Activated T-cell treated with anti-CD3 and anti-CD28 coated beads, Interleukin-2, amount 50 U/mL, for 4 hours (primary cell): ENCODE measurements around the gene TIGAR. TPM values are rescaled to one million over a fixed set of nuclear protein-coding genes. Genes with fewer than 3 reads are reported as not detected.

Experiments
- ATAC-seq, 2 donors: fragments of 200-7000 bp; cut with Tn5 transposase; one replicate each; pipeline ENCODE4 v1.10.0; 2021
- DNase-seq: peaks from one replicate; pipeline ENCODE4 v3.0.0-alpha.2; 2020
- H3K27me3 Mint-ChIP-seq: one replicate; pipeline ENCODE4 v1.8.0; 2021; ENCODE audit warnings: low read depth, mixed read lengths
- H3K36me3 Mint-ChIP-seq: one replicate; pipeline ENCODE4 v1.8.0; 2022; ENCODE audit warnings: mixed read lengths; ENCODE audit not compliant: insufficient read depth
- H3K4me1 Mint-ChIP-seq: one replicate; pipeline ENCODE4 v1.8.0; 2021; ENCODE audit warnings: low read depth, mixed read lengths
- H3K4me3 Mint-ChIP-seq: one replicate; pipeline ENCODE4 v1.8.0; 2021; ENCODE audit warnings: mild to moderate bottlenecking, moderate library complexity, mixed read lengths
- H3K9me3 Mint-ChIP-seq: one replicate; pipeline ENCODE4 v1.8.0; 2021; ENCODE audit warnings: mixed read lengths
- total RNA-seq, 3 donors: library from RNA; stranded (reverse); gene quantifications; one replicate each; pipeline ENCODE4 v1.2.1, GENCODE V29; 2021

Gene TIGAR
- total RNA-seq, 3 donors from 2014 or later = 12.3 to 21.3 (median 17.8) TPM

GRCh38 chr12:4278329-4279197 lies 42.5 kb upstream of the TIGAR start:
- H3K4me3 Mint-ChIP-seq = peak overlapping the region; percentile 98

GRCh38 chr12:4279198-4279690 lies 41.8 kb upstream of the TIGAR start:
- no peaks in the 10 kb centered on the region for H3K27me3 Mint-ChIP-seq
- H3K36me3 Mint-ChIP-seq = peaks cover 66% of the 10 kb centered on the region
- H3K9me3 Mint-ChIP-seq = no peaks in the 10 kb centered on the region
- ATAC-seq = no peak
- DNase-seq = no peak
- peaks cover 75% of the 10 kb centered on the region for H3K4me1 Mint-ChIP-seq
- H3K4me3 Mint-ChIP-seq = peak overlapping the region; percentile 98

More at GRCh38 chr12:4278329-4279197, 42.5 kb upstream of the TIGAR start:
- no peak for DNase-seq
- Mint-ChIP-seq H3K4me1 (peaks cover 70% of the 10 kb centered on the region), H3K36me3 (peaks cover 61% of the 10 kb centered on the region), H3K9me3 (no peaks in the 10 kb centered on the region), H3K27me3 (no peaks in the 10 kb centered on the region)
- ATAC-seq = no peak

DNA sequence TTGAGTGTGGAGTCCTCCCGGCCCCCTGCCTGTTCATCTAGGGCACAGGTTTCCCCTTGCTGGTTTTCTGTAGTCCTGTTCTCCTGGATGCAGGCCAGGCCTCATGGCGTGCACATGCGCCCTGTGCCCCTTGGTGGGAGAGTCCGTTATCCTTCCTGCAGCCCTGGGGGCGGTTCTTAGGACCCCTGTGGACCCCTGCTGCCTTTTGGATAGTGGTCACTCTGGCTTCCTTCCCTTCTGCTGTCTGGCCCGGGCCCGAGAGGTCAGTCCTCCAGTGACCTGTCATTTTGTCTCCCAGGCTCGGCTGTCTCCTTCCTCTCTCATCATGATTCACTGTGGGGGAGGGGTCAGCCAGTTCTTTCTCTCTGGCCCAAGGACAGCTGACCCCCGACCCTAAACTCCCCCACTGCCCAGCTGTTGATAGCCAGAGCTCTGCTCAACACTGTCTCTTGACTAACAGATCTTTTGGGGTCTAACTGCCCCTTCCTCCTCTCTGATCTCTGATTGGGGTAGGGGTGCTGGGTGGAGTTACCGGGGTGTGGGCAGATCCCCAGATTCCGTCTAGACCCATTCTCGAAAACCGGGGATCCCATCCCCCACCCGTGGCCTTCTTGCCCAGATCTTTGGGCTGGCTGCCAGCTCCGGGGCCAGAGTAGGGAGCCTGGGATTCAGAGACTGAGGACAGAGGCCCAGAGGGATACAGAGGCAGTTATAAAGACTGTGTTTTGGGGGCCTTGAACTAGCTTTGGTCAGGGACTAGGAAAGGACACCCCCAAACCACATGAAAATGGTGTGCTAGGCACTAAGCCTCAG lies 40.5 kb upstream of the TIGAR start:
- peaks cover 74% of the 10 kb centered on the region for H3K36me3 Mint-ChIP-seq
- H3K4me3 Mint-ChIP-seq = peak overlapping the region; percentile 65
- ATAC-seq (no peak), DNase-seq (no peak)
- no peaks in the 10 kb centered on the region for H3K27me3 Mint-ChIP-seq
- peaks cover 82% of the 10 kb centered on the region for H3K4me1 Mint-ChIP-seq
- no peaks in the 10 kb centered on the region for H3K9me3 Mint-ChIP-seq

- DNase-seq = no peak
- Mint-ChIP-seq H3K27me3 (no peaks in the 10 kb centered on the region), H3K9me3 (no peaks in the 10 kb centered on the region), H3K4me3 (no peak overlapping the region), H3K4me1 (peaks cover 87% of the 10 kb centered on the region), H3K36me3 (peaks cover 74% of the 10 kb centered on the region)
- ATAC-seq = no peak
Measured at GRCh38 chr12:4281173-4281654, 39.8 kb upstream of the TIGAR start.

DNA sequence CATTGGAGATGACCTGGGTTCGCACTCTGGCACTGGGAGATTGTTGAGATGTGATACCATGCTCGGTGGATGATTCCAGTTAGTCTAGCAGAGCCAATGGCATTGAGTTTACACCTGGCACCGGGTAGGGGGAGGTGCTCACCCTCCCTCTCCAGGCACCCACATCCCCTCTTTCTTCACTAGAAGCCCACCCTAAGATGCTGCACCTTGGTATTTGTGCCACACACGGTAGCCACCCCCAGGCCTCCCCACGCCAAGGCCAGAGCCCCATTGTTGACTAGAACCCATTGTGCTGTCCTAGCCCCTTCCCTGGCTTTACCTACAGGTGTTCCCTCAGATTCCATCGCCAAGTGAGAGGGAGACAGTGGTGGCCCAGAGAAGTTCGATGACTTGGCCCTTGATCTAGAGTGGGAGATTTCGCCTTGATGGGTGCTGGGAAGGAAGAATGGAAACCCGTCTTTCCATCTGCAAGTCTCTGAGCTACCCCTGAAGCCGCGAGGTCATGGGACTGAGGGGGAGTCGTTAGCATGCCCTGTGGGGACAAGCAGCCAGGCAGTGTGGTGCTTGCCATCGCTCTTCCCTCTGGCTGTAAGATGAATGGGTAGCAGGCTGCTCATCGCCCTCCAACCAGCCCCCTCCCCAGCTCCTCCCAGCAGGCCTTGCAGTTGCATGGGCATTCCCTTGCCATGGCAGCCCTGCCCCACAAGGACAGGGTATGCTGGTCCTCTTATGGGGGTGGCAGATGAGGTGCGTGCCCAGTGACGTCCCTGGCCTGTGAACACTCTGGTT lies 38.7 kb upstream of the TIGAR start:
- DNase-seq (no peak), ATAC-seq (peak in 1 of 2 donors; percentile 8)
- no peaks in the 10 kb centered on the region for H3K27me3 Mint-ChIP-seq
- H3K4me1 Mint-ChIP-seq = peaks cover 89% of the 10 kb centered on the region
- H3K36me3 Mint-ChIP-seq = peaks cover 74% of the 10 kb centered on the region
- H3K9me3 Mint-ChIP-seq = no peaks in the 10 kb centered on the region
- H3K4me3 Mint-ChIP-seq = no peak overlapping the region

DNA sequence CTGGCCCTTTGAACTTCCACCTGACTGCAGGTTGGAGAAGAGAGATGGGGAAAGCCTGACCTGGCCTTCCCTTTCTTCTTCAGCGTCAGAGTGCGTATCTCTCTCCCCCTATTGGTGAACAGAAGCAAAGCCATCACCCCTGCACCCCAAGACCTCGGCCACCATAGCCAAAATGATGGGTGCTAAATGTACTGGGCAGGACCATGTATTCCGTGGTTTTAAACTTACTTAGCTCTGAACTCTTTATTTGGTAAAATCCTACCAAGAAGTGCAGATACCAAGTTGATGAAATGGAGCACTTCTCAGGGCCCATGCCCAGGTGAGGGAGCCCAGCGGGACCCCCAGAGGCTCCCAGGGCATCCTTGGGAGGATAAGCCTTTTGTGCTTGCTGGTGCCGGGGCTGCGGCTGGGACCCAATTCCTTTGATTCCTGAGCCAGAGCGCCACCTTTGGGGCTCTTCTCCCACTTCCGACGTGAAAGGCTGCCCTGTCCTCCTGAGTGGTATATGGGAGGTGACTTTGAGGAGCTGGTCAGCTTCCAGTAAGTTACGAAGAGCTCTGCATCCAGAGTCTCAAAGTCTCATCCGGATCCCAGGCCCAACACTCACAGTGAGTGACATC lies 38.0 kb upstream of the TIGAR start:
- H3K27me3 Mint-ChIP-seq = no peaks in the 10 kb centered on the region
- no peaks in the 10 kb centered on the region for H3K9me3 Mint-ChIP-seq
- H3K4me1 Mint-ChIP-seq = peaks cover 89% of the 10 kb centered on the region
- no peak overlapping the region for H3K4me3 Mint-ChIP-seq
- H3K36me3 Mint-ChIP-seq = peaks cover 74% of the 10 kb centered on the region
- ATAC-seq (peak in 1 of 2 donors; percentile 11), DNase-seq (no peak)

- Mint-ChIP-seq H3K27me3 (no peaks in the 10 kb centered on the region), H3K4me1 (peaks cover 89% of the 10 kb centered on the region), H3K9me3 (no peaks in the 10 kb centered on the region), H3K36me3 (peaks cover 75% of the 10 kb centered on the region), H3K4me3 (no peak overlapping the region)
- DNase-seq (no peak), ATAC-seq (no peak)
Measured at GRCh38 chr12:4283512-4284255, 37.3 kb upstream of the TIGAR start.

DNA sequence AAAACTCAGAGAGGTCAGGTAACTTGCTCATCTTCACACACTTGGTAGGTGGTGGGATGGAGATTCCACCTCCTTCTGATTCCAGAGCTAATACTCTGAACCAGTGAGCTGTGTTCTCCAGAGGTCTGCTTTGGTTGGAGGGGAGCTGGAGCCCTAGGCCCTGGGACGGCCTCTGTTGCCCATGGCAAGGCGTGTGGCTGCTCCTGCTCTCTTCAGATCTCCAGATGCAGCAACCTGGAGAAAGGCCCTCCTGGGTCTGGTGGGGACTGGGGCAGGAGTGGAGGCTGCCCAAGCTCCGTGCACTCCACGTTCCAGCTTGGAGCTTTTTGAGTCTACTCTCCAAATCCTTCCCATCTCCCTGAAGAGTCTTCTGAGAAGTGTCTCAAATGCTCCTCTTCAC lies 36.7 kb upstream of the TIGAR start:
- no peaks in the 10 kb centered on the region for H3K27me3 Mint-ChIP-seq
- ATAC-seq (no peak), DNase-seq (no peak)
- H3K9me3 Mint-ChIP-seq = no peaks in the 10 kb centered on the region
- H3K36me3 Mint-ChIP-seq = peaks cover 73% of the 10 kb centered on the region
- no peak overlapping the region for H3K4me3 Mint-ChIP-seq
- peaks cover 86% of the 10 kb centered on the region for H3K4me1 Mint-ChIP-seq

DNA sequence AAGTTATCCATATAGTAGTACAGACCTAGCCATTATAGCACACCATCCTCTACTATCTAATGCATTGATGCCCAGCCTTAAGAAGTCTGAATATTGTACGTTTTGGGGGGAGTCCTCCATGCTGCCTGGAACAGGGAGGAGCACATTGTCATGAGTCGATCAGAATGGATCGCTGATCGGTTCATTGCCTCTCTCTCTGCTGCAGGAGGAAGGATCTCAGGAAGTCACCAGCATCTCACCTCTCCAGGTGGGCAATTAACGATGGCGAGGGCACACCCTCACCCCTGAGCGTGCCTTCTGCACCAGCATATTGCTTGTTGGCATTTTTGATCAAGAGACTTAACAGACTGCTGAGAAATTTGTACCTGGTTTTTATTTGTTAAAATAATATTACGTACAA lies 35.9 kb upstream of the TIGAR start:
- no peak overlapping the region for H3K4me3 Mint-ChIP-seq
- peaks cover 85% of the 10 kb centered on the region for H3K4me1 Mint-ChIP-seq
- no peaks in the 10 kb centered on the region for H3K9me3 Mint-ChIP-seq
- ATAC-seq (no peak), DNase-seq (no peak)
- peaks cover 70% of the 10 kb centered on the region for H3K36me3 Mint-ChIP-seq
- H3K27me3 Mint-ChIP-seq = no peaks in the 10 kb centered on the region

- peaks cover 86% of the 10 kb centered on the region for H3K4me1 Mint-ChIP-seq
- peaks cover 74% of the 10 kb centered on the region for H3K36me3 Mint-ChIP-seq
- ATAC-seq = no peak
- H3K9me3 Mint-ChIP-seq = no peaks in the 10 kb centered on the region
- no peaks in the 10 kb centered on the region for H3K27me3 Mint-ChIP-seq
- DNase-seq = no peak
- H3K4me3 Mint-ChIP-seq = no peak overlapping the region
Measured at GRCh38 chr12:4286228-4286627, 34.8 kb upstream of the TIGAR start.

GRCh38 chr12:4286771-4287317 lies 34.2 kb upstream of the TIGAR start:
- H3K4me1 Mint-ChIP-seq = peaks cover 87% of the 10 kb centered on the region
- H3K27me3 Mint-ChIP-seq = no peaks in the 10 kb centered on the region

DNA sequence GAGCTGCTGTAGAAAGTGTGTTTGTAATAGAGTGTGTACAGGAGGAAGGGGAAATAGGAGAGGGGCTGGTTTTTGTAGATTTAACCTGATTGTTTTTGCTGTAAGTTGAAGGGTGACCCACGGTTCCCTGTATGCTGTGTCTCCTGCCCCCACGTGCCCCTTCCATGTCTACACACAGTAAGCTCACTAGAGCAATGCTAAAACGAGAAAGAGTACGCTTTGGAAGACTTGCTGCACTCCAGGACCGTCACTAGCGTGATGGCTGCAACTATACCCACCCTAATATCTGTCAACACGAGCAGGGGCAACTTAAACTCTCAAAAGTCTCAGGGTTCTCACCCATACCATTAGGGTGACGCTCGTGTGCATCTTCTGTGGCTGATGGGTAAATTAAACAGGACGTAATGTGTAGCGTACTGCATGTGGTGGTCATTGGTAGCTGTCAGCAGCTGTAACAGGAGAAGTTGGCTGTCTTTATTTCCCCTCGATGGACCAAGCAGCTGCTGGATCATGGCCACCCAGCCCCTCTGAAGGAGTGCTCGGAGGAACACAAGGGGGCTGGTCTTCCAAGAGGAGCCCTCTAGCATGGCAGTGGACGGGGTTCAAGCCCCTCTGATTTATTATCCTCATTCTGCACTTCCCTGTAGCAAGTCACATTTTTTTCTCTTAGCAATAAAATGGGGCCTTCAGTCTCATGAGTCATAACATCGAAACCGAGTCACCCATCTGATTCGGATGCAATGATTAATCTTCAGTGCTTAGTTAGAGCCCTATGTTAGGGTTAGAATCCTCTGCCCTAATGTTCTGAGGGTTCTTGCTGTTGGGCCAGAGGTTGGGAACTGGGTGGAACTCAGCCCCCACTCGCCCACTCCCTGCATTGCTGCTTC lies 33.4 kb upstream of the TIGAR start:
- H3K4me3 Mint-ChIP-seq = peak overlapping the region; percentile 44
- peaks cover 86% of the 10 kb centered on the region for H3K4me1 Mint-ChIP-seq
- DNase-seq (no peak), ATAC-seq (peak; percentile 84 to 85)
- peaks cover 78% of the 10 kb centered on the region for H3K36me3 Mint-ChIP-seq
- H3K27me3 Mint-ChIP-seq = no peaks in the 10 kb centered on the region
- H3K9me3 Mint-ChIP-seq = no peaks in the 10 kb centered on the region

More at GRCh38 chr12:4286771-4287317, 34.2 kb upstream of the TIGAR start:
- no peak for DNase-seq
- Mint-ChIP-seq H3K4me3 (peak overlapping the region; percentile 17), H3K36me3 (peaks cover 77% of the 10 kb centered on the region), H3K9me3 (no peaks in the 10 kb centered on the region)
- no peak for ATAC-seq
